A549 (cell line): ENCODE data around the gene SEC14L6. TPM values are rescaled to one million over a fixed set of nuclear protein-coding genes. Genes with fewer than 3 reads are reported as not detected.

Experiments
- ATAC-seq, 2 experiments: fragments of 200-7000 bp in 1 of 2; fragments of >200 bp in 1 of 2; cut with Nextera tagmentation in 1 of 2; cut with Tn5 transposase in 1 of 2; 3 replicates each; pipeline versions ENCODE4 v1.8.0 to v1.9.1; 2018 to 2020; ENCODE audit warnings: mild to moderate bottlenecking in 1 of 2, moderate library complexity in 1 of 2
- CTCF ChIA-PET: fragments of 300-600 bp; sonication (Branson Sonifier 250); formaldehyde crosslinking; extraction: SDS; loops from one replicate; lab custom pipeline; 2021; ENCODE audit warnings: antibody characterized with exemption, inconsistent platforms; lab: Yijun Ruan, JAX
- POLR2A ChIA-PET: fragments of 350-600 bp; formaldehyde crosslinking; extraction: SDS; loops from one replicate; lab custom pipeline; 2021; ENCODE audit warnings: antibody characterized with exemption, inconsistent platforms; lab: Yijun Ruan, JAX
- DNase-seq, 2 experiments: peaks; one replicate each; pipeline versions ENCODE4 v3.0.0 to v3.0.0-alpha.2; 2011 to 2016; ENCODE audit warnings: low read depth in 1 of 2, low spot score in 1 of 2
- FAIRE-seq: peaks from 2 replicates; lab custom pipeline; 2011; peaks lifted over from hg19 to GRCh38; lab: Jason Lieb, UNC
- H3K27ac ChIP-seq, 2 experiments: fragments of >200 bp; sonication (Bioruptor Twin); formaldehyde crosslinking; 3 replicates each; pipeline ENCODE4 v1.5.1; 2016 to 2017
- H3K4me1 ChIP-seq: fragments of >200 bp; sonication (Bioruptor Twin); formaldehyde crosslinking; 3 replicates; pipeline ENCODE4 v1.6.1; 2016
- H3K4me2 ChIP-seq: fragments of >200 bp; sonication (Bioruptor Twin); formaldehyde crosslinking; 3 replicates; pipeline ENCODE4 v1.6.1; 2016
- H3K4me3 ChIP-seq: fragments of >200 bp; sonication (Bioruptor Twin); formaldehyde crosslinking; 3 replicates; pipeline ENCODE4 v1.5.1; 2016
- H3K9me3 ChIP-seq: fragments of >200 bp; sonication (Bioruptor Twin); formaldehyde crosslinking; 3 replicates; pipeline ENCODE4 v1.6.1; 2016
- CBX2 ChIP-seq: fragments of 200-600 bp; sonication (generic); IDR thresholded peaks from 2 replicates; pipeline ENCODE4 v1.6.1; 2016; ENCODE audit warnings: low read depth, mild to moderate bottlenecking, borderline replicate concordance
- CHD2 ChIP-seq: fragments of 150-350 bp; IDR thresholded peaks from 2 replicates; pipeline ENCODE4 v1.6.1; 2014; ENCODE audit warnings: low read length; ENCODE audit not compliant: partially characterized antibody
- CHD4 ChIP-seq: fragments of 200-600 bp; sonication (generic); IDR thresholded peaks from 2 replicates; pipeline ENCODE4 v1.6.1; 2016; ENCODE audit warnings: antibody characterized with exemption, mild to moderate bottlenecking, borderline replicate concordance
- CTCF ChIP-seq: fragments of >200 bp; sonication (Bioruptor Twin); formaldehyde crosslinking; IDR thresholded peaks from 3 replicates; pipeline ENCODE4 v1.5.1; 2016
- EHMT2 ChIP-seq: fragments of 200-600 bp; sonication (generic); IDR thresholded peaks from 2 replicates; pipeline ENCODE4 v1.6.1; 2016; ENCODE audit warnings: antibody characterized with exemption, low read depth, mild to moderate bottlenecking, moderate library complexity
- FOSL2 ChIP-seq, 2 experiments: fragments of 450-650 bp in 1 of 2; fragments of >200 bp in 1 of 2; sonication (Bioruptor Twin) in 1 of 2; formaldehyde crosslinking; IDR thresholded peaks; 2 replicates each; pipeline versions ENCODE4 v1.5.0 to v1.6.1; 2016 to 2020; ENCODE audit warnings: mild to moderate bottlenecking in 1 of 2, moderate library complexity in 1 of 2
- GATA3 ChIP-seq: IDR thresholded peaks from 2 replicates; pipeline ENCODE4 v1.6.1; 2012; ENCODE audit warnings: borderline replicate concordance
- HDAC2 ChIP-seq: fragments of 200-600 bp; sonication (generic); IDR thresholded peaks from 2 replicates; pipeline ENCODE4 v1.6.1; 2016
- HOXB13 ChIP-seq: fragments of 250-450 bp; sonication (Bioruptor Pico); IDR thresholded peaks from 2 replicates; pipeline ENCODE4 v1.5.0; 2020; ENCODE audit warnings: low read depth, mild to moderate bottlenecking, moderate library complexity
- MYC ChIP-seq: IDR thresholded peaks from 2 replicates; pipeline ENCODE4 v1.6.1; 2012; ENCODE audit warnings: mild to moderate bottlenecking, inconsistent platforms, low read length, improper control_type of control experiment, borderline replicate concordance
- NPAS2 ChIP-seq: fragments of 250-450 bp; sonication (Bioruptor Pico); IDR thresholded peaks from 2 replicates; pipeline ENCODE4 v1.8.0; 2022; ENCODE audit warnings: mild to moderate bottlenecking, moderate library complexity, borderline replicate concordance
- POLR2A ChIP-seq: IDR thresholded peaks from 2 replicates; pipeline ENCODE4 v1.6.1; 2012; ENCODE audit warnings: mild to moderate bottlenecking, low read length
- RARB ChIP-seq: fragments of 250-450 bp; sonication (Bioruptor Pico); IDR thresholded peaks from 2 replicates; pipeline ENCODE4 v1.8.0; 2021; ENCODE audit warnings: mild to moderate bottlenecking, moderate library complexity
- REST ChIP-seq: fragments of 200-600 bp; sonication (generic); IDR thresholded peaks from 2 replicates; pipeline ENCODE4 v1.6.1; 2016; ENCODE audit warnings: antibody characterized with exemption, mild to moderate bottlenecking, moderate library complexity
- ZC3H11A ChIP-seq: fragments of 450-650 bp; IDR thresholded peaks from 2 replicates; pipeline ENCODE4 v1.6.1; 2014; ENCODE audit warnings: antibody characterized with exemption, mild to moderate bottlenecking
- ZSCAN20 ChIP-seq: fragments of 250-450 bp; sonication (Bioruptor Pico); IDR thresholded peaks from 2 replicates; pipeline ENCODE4 v1.8.0; 2022; ENCODE audit warnings: mild to moderate bottlenecking, moderate library complexity
- WGBS: methylation state at CpG from one replicate; pipeline ENCODE4 v1.1.6; 2017; ENCODE audit errors: missing lambda C conversion rate; 5-methylcytosine and 5-hydroxymethylcytosine counted together
- polyA plus RNA-seq, 4 experiments: library from polyadenylated mRNA; depleted of rRNA in 3 of 4; stranded (reverse); fragments of >200 nt; fragmentation: RNase III in 1 of 4; extraction: RNeasy Plus Mini Kit Qiagen cat#74134 plus additional on column Dnase treatment in 1 of 4; gene quantifications; 2 replicates in 3 of 4; 3 replicates in 1 of 4; pipeline ENCODE4 v1.2.3, GENCODE V29; 2011 to 2017
- TF ChIP-seq, protein P1 (sequence below): fragments of >200 bp; sonication (Bioruptor Twin); formaldehyde crosslinking; IDR thresholded peaks from 2 replicates; pipeline ENCODE4 v1.6.1; 2016
- TF ChIP-seq, protein P2 (sequence below): IDR thresholded peaks from 2 replicates; pipeline ENCODE4 v1.6.1; 2012
- TF ChIP-seq, protein P3 (sequence below): fragments of 150-350 bp; IDR thresholded peaks from 2 replicates; pipeline ENCODE4 v1.6.1; 2014; ENCODE audit warnings: low read depth, mild to moderate bottlenecking, low read length
- TF ChIP-seq, protein P4 (sequence below): fragments of 450-650 bp; IDR thresholded peaks from 2 replicates; pipeline ENCODE4 v1.6.1; 2014; ENCODE audit warnings: antibody characterized with exemption

The SEC14L6 gene
- polyA plus RNA-seq, 2 of the 4 experiments (the other 2 are of a cell fraction), result not detected

- CTCF ChIA-PET, result interaction anchor here (1.1 to 1.4 kb wide), 3 partner anchors 9 to 117 kb away, joined by 3 to 6 read pairs (median 4); no protein-coding TSS in a partner anchor
Measured at GRCh38 chr22:30562366-30562765, 15.8 kb upstream of the SEC14L6 start.

DNA sequence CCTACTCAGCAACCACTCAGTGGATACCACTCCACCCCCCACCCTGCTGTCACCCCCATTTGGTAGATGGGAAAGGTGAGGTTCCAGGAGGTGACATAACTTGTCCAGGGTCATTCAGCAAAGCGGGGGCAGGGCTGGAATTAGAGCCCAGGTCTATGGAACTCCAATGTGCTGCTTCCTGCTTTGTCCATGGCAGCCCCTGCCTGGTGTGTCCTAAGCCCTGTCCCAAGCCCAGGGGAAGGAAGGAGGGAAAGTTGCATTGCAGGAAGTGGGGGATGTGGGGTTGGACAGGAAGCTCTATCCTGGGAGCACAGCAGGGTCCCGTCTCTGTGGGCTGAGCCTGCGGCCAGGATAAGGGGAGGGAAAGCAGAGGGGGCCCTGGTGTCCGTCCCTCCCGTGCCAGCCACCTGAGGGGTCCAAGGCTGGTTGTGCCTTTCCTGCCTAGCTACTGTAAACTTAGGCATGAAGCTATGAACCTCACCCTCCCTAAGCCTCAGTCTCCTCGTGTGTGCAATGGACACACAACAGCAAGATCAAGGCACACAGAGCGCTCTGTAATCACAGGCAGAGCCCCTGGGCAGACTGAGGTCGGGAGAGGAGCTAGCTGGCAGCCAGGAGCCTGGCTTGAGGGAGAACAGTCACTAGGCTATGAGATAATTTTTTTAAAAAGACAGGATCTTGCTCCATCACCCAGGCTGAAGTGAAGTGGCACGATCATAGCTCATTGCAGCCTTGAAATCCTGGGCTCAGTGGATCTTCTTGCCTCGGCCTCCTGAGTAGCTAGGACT, 15.1 kb upstream of the SEC14L6 start:
- Histone ChIP-seq H3K4me2 (peak overlapping the region; percentile 33), H3K9me3 (no peaks in the 10 kb centered on the region), H3K27ac (peak overlapping the region; percentile 45 to 83; a peak in 5 of 6 replicates), H3K4me3 (no peak overlapping the region), H3K4me1 (peaks cover 63% of the 10 kb centered on the region)
- ATAC-seq (no peak; a peak in 1 of 6 replicates), FAIRE-seq (no peak), DNase-seq (no peak)
- 70% methylated on average over 6 of the region's 10 CpGs for WGBS
- ChIA-PET POLR2A (no interaction called here), CTCF (interaction anchor here (1.1 to 1.4 kb wide), 3 partner anchors 9 to 116 kb away, joined by 3 to 6 read pairs (median 4); no protein-coding TSS in a partner anchor)
- no peak for TF ChIP-seq CHD4
- TF ChIP-seq RARB, result no peak
- TF ChIP-seq, protein P1, sequence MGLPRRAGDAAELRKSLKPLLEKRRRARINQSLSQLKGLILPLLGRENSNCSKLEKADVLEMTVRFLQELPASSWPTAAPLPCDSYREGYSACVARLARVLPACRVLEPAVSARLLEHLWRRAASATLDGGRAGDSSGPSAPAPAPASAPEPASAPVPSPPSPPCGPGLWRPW, result no peak
- TF ChIP-seq, protein P2, sequence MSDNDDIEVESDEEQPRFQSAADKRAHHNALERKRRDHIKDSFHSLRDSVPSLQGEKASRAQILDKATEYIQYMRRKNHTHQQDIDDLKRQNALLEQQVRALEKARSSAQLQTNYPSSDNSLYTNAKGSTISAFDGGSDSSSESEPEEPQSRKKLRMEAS, result no peak
- no peak for TF ChIP-seq ZC3H11A
- TF ChIP-seq EHMT2, result no peak
- TF ChIP-seq, protein P3, sequence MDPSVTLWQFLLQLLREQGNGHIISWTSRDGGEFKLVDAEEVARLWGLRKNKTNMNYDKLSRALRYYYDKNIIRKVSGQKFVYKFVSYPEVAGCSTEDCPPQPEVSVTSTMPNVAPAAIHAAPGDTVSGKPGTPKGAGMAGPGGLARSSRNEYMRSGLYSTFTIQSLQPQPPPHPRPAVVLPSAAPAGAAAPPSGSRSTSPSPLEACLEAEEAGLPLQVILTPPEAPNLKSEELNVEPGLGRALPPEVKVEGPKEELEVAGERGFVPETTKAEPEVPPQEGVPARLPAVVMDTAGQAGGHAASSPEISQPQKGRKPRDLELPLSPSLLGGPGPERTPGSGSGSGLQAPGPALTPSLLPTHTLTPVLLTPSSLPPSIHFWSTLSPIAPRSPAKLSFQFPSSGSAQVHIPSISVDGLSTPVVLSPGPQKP, result no peak
- TF ChIP-seq CHD2, result no peak
- no peak for TF ChIP-seq MYC
- no peak for TF ChIP-seq FOSL2 (IDR thresholded peaks at IDR 0.05)
- no peak for TF ChIP-seq FOSL2 (CRISPR knock-in tag; IDR thresholded peaks at IDR 0.05)
- TF ChIP-seq POLR2A, result no peak
- no peak for TF ChIP-seq REST

More at GRCh38 chr22:30562366-30562765, 15.8 kb upstream of the SEC14L6 start:
- peak overlapping the region; percentile 33 for H3K4me2 ChIP-seq
- DNase-seq (peak; percentile 49 to 71), FAIRE-seq (no peak), ATAC-seq (peak; percentile 25 to 61; a peak in 4 of 6 replicates)
- peaks cover 68% of the 10 kb centered on the region for H3K4me1 ChIP-seq
- H3K27ac ChIP-seq, result peak overlapping the region; percentile 45 to 83; a peak in 5 of 6 replicates
- TF ChIP-seq, protein P4, sequence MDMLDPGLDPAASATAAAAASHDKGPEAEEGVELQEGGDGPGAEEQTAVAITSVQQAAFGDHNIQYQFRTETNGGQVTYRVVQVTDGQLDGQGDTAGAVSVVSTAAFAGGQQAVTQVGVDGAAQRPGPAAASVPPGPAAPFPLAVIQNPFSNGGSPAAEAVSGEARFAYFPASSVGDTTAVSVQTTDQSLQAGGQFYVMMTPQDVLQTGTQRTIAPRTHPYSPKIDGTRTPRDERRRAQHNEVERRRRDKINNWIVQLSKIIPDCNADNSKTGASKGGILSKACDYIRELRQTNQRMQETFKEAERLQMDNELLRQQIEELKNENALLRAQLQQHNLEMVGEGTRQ, result no peak
- TF ChIP-seq FOSL2 (IDR thresholded peaks at IDR 0.05), result no peak
- TF ChIP-seq FOSL2 (CRISPR knock-in tag; IDR thresholded peaks at IDR 0.05), result peak; percentile 72
- no peak for TF ChIP-seq CBX2
- TF ChIP-seq ZSCAN20 (CRISPR knock-in tag), result no peak
- TF ChIP-seq HOXB13 (CRISPR knock-in tag), result no peak
- TF ChIP-seq HDAC2, result no peak
- TF ChIP-seq, protein P1, result no peak
- no peak for TF ChIP-seq NPAS2 (CRISPR knock-in tag)
- TF ChIP-seq, protein P3, result no peak
- TF ChIP-seq, protein P2, result peak; percentile 47; the same call in 1 of the 2 replicates
- peak; percentile 18; the same call in 1 of the 2 replicates for TF ChIP-seq GATA3
- no peak for TF ChIP-seq CTCF
- WGBS, result 0% methylated on average over 1 of the region's 6 CpGs
- H3K9me3 ChIP-seq, result no peaks in the 10 kb centered on the region
- no peak overlapping the region for H3K4me3 ChIP-seq
- POLR2A ChIA-PET, result no interaction called here
